COLO668 (cell line): ENCODE results near the gene NDUFA8.

Source experiments
- DNase-seq: peaks from one replicate; lab custom pipeline; 2025; ENCODE audit not compliant: unreplicated experiment; lab: John Stamatoyannopoulos, UW

The NDUFA8 gene

GRCh38 chr9:122102156-122102555 is 57.4 kb downstream of the NDUFA8 start:
- DNase-seq: no peak

DNA sequence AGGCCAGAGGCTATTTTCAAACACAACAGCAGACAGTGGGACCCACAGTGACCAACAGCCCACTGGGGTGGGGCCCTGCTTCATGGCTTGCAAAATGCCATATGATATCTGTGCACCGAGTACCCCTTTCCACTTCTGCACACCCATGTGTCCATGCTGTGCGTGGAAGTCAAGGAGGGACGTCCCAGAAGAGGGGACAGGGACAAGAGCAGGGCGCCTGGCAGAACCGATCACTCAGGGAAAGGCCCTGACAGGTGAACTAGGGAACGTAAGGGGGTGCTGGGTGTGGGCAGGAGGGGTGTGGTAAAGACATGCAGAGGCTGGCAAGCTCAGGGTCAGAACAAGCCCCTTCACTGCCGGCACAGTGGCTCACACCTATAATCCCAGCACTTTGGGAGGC is 58.8 kb downstream of the NDUFA8 start:
- DNase-seq: no peak

- peak; percentile 80 for DNase-seq
Observed at GRCh38 chr9:122099271-122099869, 60.2 kb downstream of the NDUFA8 start.

GRCh38 chr9:122097679-122098315 is 61.8 kb downstream of the NDUFA8 start:
- no peak for DNase-seq

GRCh38 chr9:122096620-122097415 is 62.8 kb downstream of the NDUFA8 start:
- DNase-seq: no peak

DNA sequence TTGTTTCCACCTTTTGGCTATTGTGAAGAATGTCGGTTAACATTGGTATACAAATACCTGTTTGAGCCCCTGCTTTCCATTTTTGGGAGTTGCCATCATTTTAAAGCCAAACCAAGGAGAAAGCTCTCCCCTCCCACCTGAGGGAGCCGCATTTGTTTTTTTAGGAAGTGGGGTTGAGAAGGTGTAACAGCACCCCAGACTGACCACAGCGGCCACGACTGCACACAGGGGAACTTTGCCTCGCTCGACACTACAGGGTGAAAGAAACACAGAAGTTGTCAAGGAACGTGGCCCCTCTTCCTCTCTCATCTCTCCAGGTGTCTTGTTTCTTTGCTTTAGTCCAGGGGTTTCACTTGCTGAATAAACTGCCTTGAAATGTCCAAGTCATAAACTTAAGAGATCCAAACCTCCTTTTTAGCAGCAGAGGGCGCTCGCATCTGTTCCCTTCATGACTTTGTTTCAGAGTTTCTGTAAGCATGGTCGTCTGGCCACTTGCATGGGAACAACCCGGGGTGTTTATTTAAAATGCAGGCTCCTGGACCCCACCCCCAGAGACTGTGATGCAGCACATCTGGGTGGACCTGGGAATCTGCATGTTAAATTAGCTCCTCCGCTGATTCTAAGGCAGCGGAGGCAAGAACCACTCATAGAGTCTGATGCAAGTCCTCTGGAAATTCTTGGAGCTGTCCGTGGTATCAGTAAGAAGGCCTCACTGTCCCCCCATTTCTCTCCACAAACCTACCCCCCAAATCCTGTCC is 64.4 kb downstream of the NDUFA8 start:
- peak; percentile 48 for DNase-seq
